Esophagus squamous epithelium (tissue), 5 donors: ENCODE results near the gene GPR52. TPM values are rescaled to one million over a fixed set of nuclear protein-coding genes. Genes with fewer than 3 reads are reported as not detected.

Experiments used
- DNase-seq: peaks from one replicate; lab custom pipeline; 2025; lab: John Stamatoyannopoulos, UW
- H3K27ac ChIP-seq, 4 donors: fragments of 200-600 bp; sonication (generic); one replicate each; pipeline ENCODE4 v1.5.1; 2016 to 2019; ENCODE audit warnings: mild to moderate bottlenecking in 1 of 4
- H3K27me3 ChIP-seq, 4 donors: fragments of 200-600 bp; sonication (generic); 1 replicate in 3 of 4; 2 replicates in 1 of 4; pipeline versions ENCODE4 v1.5.1 to v1.6.0; 2017 to 2021; ENCODE audit warnings: antibody characterized with exemption in 1 of 4
- H3K36me3 ChIP-seq, 3 donors: fragments of 200-600 bp; sonication (generic); one replicate each; pipeline ENCODE4 v1.5.1; 2016 to 2019
- H3K4me1 ChIP-seq, 3 donors: fragments of 200-600 bp; sonication (generic); one replicate each; pipeline ENCODE4 v1.5.1; 2017 to 2019
- H3K4me3 ChIP-seq, 4 donors: fragments of 200-600 bp; sonication (generic); 1 replicate in 3 of 4; 2 replicates in 1 of 4; pipeline ENCODE4 v1.5.1; 2016 to 2019; ENCODE audit warnings: mild to moderate bottlenecking in 2 of 4, moderate library complexity in 1 of 4
- H3K9me3 ChIP-seq, 3 donors: fragments of 200-600 bp; sonication (generic); one replicate each; pipeline ENCODE4 v1.5.1; 2016 to 2019
- POLR2A ChIP-seq, 4 donors: fragments of 450-650 bp; IDR thresholded peaks; one replicate each; pipeline ENCODE4 v1.6.1; 2017; ENCODE audit warnings: antibody characterized with exemption in 4 of 4, mild to moderate bottlenecking in 4 of 4, moderate library complexity in 3 of 4
- WGBS, 2 donors: methylation state at CpG; one replicate each; pipeline ENCODE4 v1.1.5; 2018; 5-methylcytosine and 5-hydroxymethylcytosine counted together
- intact Hi-C: fragments of 100-400 bp; cut with DNase I; formaldehyde crosslinking; loops from one replicate; pipeline ENCODE4 v1.15.0; 2022
- total RNA-seq, 4 donors: library from RNA; depleted of rRNA; stranded (reverse); fragments of >200 nt; gene quantifications; one replicate each; pipeline ENCODE4 v1.1.0, GENCODE V29; 2016
- TF ChIP-seq, protein P1 (sequence below), 6 experiments: fragments of 450-650 bp in 4 of 6; fragments of 200-600 bp in 2 of 6; sonication (generic) in 2 of 6; IDR thresholded peaks; one replicate each; pipeline ENCODE4 v1.5.1; 2016 to 2019; ENCODE audit warnings: antibody characterized with exemption in 6 of 6, mild to moderate bottlenecking in 4 of 6, moderate library complexity in 4 of 6
- donor health status: DM: yes; HTN: yes; CAD: no.

GPR52 gene
- total RNA-seq, 4 donors from 2014 or later, result 3.1 to 6.3 (median 3.5) TPM; not detected in 1

DNA sequence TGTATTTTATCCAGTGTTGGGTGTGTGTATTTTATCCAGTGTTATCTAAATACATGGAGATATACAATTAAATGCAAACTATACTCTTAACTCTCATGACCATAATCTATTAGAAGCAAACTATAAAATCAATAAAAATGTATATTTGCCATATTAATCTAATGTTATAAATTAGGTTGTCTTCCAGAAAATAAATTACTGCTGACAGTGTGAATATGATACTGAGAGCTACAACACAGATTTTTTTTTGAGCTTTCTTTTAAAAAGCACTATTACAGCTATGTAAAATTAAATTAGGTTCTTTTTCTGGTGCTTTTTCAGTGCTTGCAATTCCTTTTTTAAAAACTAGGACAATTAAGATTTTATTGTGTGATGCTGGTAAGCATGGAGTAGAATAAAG, 19.0 kb upstream of the GPR52 start:
- intact Hi-C loops, result no loop called here
- H3K27ac ChIP-seq, result no peak overlapping the region
- no peaks in the 10 kb centered on the region for H3K4me1 ChIP-seq
- H3K4me3 ChIP-seq, result no peak overlapping the region
- H3K36me3 ChIP-seq, result no peaks in the 10 kb centered on the region
- no peaks in the 10 kb centered on the region for H3K9me3 ChIP-seq
- TF ChIP-seq, protein P1, sequence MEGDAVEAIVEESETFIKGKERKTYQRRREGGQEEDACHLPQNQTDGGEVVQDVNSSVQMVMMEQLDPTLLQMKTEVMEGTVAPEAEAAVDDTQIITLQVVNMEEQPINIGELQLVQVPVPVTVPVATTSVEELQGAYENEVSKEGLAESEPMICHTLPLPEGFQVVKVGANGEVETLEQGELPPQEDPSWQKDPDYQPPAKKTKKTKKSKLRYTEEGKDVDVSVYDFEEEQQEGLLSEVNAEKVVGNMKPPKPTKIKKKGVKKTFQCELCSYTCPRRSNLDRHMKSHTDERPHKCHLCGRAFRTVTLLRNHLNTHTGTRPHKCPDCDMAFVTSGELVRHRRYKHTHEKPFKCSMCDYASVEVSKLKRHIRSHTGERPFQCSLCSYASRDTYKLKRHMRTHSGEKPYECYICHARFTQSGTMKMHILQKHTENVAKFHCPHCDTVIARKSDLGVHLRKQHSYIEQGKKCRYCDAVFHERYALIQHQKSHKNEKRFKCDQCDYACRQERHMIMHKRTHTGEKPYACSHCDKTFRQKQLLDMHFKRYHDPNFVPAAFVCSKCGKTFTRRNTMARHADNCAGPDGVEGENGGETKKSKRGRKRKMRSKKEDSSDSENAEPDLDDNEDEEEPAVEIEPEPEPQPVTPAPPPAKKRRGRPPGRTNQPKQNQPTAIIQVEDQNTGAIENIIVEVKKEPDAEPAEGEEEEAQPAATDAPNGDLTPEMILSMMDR (IDR thresholded peaks at IDR 0.05), result no peak
- no peak for TF ChIP-seq POLR2A (IDR thresholded peaks at IDR 0.05)
- no peak for DNase-seq
- H3K27me3 ChIP-seq, result no peaks in the 10 kb centered on the region

DNA sequence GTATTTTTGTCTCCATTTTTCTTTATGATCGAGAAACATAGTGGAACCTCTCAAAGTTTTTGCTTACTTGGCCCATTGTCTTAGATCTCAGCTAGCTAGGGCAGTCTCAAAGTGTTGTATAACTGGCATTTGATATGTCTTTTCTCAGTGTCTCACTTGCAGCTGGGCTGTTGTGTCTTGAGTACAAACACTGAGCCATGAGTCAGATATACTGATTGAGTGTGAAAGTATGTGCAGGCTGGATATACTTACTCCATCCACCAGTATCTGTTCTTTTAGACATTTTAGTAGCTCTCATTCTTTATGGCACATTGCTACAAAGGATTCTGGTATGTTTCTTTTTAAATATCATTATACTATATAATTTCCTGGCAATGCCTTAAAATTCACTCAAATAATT, 14.3 kb upstream of the GPR52 start:
- 96% methylated on average over 1 of the region's 1 CpG for WGBS, 2 donors
- intact Hi-C loops, result no loop called here
- H3K4me1 ChIP-seq, result no peaks in the 10 kb centered on the region

DNA sequence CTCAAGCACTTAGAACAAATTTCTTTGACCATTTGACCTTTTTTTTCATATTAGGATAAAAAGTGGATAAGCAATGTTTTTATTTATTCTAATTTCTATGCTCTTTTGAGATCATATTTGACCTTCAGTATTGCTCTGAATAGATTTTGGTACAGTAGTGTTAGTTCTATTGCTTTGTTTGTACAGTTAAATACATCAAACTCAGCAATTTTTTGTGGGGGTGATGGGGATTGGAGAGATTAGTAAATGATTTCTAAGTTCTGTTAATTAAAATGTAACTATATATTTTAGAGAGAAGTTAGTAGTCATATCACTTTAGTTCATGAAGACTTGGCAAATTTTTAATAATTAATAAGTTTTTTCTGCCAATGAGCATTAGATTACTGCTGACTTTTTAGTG, 2.4 kb upstream of the GPR52 start:
- Histone ChIP-seq H3K4me3 (no peak overlapping the region), H3K36me3 (no peaks in the 10 kb centered on the region), H3K4me1 (peaks cover 0 to 5% (median 0%) of the 10 kb centered on the region in 3 donors), H3K27me3 (no peaks in the 10 kb centered on the region), H3K27ac (no peak overlapping the region), H3K9me3 (no peaks in the 10 kb centered on the region)
- TF ChIP-seq, protein P1 (IDR thresholded peaks at IDR 0.05), result no peak
- no peak for TF ChIP-seq POLR2A (IDR thresholded peaks at IDR 0.05)
- no peak for DNase-seq
- intact Hi-C loops, result no loop called here

More for the DNA sequence above, 14.3 kb upstream of the GPR52 start:
- Histone ChIP-seq H3K27me3 (no peaks in the 10 kb centered on the region), H3K27ac (no peak overlapping the region), H3K4me3 (no peak overlapping the region), H3K9me3 (no peaks in the 10 kb centered on the region), H3K36me3 (no peaks in the 10 kb centered on the region)
- no peak for TF ChIP-seq POLR2A (IDR thresholded peaks at IDR 0.05)
- TF ChIP-seq, protein P1 (IDR thresholded peaks at IDR 0.05), result no peak
- DNase-seq, result no peak

DNA sequence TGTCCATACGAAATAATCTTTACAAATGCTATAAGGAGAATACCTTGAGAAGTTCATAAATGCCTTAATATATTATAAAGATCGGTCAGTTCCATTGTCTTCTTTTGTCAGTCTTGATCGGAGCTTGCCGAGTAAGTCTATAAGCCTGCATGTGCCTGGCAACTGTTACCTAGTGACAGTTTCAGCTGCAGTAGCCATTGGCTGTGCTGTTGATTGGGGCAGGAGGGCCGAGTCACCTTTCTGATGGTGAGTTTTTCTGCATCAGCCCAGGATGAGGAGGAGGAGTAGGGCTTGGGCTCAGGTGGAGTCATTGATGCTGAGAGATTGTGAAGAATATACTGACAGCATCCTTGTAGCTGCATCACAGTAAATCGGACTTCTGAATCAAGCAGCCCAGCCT, 1.9 kb upstream of the GPR52 start:
- Histone ChIP-seq H3K27me3 (no peaks in the 10 kb centered on the region), H3K4me1 (peaks cover 0 to 5% (median 0%) of the 10 kb centered on the region in 3 donors), H3K9me3 (no peaks in the 10 kb centered on the region), H3K36me3 (no peaks in the 10 kb centered on the region), H3K27ac (no peak overlapping the region), H3K4me3 (no peak overlapping the region)
- TF ChIP-seq POLR2A (IDR thresholded peaks at IDR 0.05), result no peak
- TF ChIP-seq, protein P1 (IDR thresholded peaks at IDR 0.05), result no peak
- intact Hi-C loops, result no loop called here
- no peak for DNase-seq
- 86% methylated on average over 5 to 6 of the region's 6 CpGs for WGBS, 2 donors

DNA sequence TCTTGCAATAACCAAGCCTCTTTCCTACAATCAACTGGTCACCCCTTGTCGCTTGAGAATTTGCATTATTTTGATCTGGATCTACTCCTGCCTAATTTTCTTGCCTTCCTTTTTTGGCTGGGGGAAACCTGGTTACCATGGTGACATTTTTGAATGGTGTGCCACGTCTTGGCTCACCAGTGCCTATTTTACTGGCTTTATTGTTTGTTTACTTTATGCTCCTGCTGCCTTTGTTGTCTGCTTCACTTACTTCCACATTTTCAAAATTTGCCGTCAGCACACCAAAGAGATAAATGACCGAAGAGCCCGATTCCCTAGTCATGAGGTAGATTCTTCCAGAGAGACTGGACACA, 743 bp downstream of the GPR52 start:
- 69 to 73% methylated on average over 5 of the region's 5 CpGs for WGBS, 2 donors
- H3K27me3 ChIP-seq, result no peaks in the 10 kb centered on the region
- peaks cover 0 to 5% (median 0%) of the 10 kb centered on the region in 3 donors for H3K4me1 ChIP-seq
- DNase-seq, result no peak
- H3K36me3 ChIP-seq, result no peaks in the 10 kb centered on the region
- H3K27ac ChIP-seq, result no peak overlapping the region
- intact Hi-C loops, result no loop called here
- H3K4me3 ChIP-seq, result no peak overlapping the region
- TF ChIP-seq, protein P1 (IDR thresholded peaks at IDR 0.05), result no peak
- no peak for TF ChIP-seq POLR2A (IDR thresholded peaks at IDR 0.05)
- H3K9me3 ChIP-seq, result no peaks in the 10 kb centered on the region
